Cerebellar cortex (tissue), 1 donor: Measurements from ENCODE around the gene PTPRF.
A peak's percentile ranks its signal among the peaks of the same experiment; 100 is the strongest.
"Not testable (repeated sequence)": the region's sequence is repeated elsewhere in the genome, so short reads cannot be mapped to it uniquely, and the experiment has no call there.

Experiments used
- DNase-seq: peaks from one replicate; pipeline ENCODE4 v3.0.0-alpha.2; 2015; ENCODE audit warnings: low spot score

Gene PTPRF

GRCh38 chr1:43634721-43635120 lies 104.0 kb downstream of the PTPRF start:
- no peak for DNase-seq

- no peak for DNase-seq
These were observed 105.4 kb downstream of the PTPRF start for GRCh38 chr1:43636006-43636641.

GRCh38 chr1:43637267-43637666 lies 106.6 kb downstream of the PTPRF start:
- DNase-seq, result no peak

GRCh38 chr1:43638381-43638780 lies 107.7 kb downstream of the PTPRF start:
- DNase-seq, result not testable (repeated sequence)

DNA sequence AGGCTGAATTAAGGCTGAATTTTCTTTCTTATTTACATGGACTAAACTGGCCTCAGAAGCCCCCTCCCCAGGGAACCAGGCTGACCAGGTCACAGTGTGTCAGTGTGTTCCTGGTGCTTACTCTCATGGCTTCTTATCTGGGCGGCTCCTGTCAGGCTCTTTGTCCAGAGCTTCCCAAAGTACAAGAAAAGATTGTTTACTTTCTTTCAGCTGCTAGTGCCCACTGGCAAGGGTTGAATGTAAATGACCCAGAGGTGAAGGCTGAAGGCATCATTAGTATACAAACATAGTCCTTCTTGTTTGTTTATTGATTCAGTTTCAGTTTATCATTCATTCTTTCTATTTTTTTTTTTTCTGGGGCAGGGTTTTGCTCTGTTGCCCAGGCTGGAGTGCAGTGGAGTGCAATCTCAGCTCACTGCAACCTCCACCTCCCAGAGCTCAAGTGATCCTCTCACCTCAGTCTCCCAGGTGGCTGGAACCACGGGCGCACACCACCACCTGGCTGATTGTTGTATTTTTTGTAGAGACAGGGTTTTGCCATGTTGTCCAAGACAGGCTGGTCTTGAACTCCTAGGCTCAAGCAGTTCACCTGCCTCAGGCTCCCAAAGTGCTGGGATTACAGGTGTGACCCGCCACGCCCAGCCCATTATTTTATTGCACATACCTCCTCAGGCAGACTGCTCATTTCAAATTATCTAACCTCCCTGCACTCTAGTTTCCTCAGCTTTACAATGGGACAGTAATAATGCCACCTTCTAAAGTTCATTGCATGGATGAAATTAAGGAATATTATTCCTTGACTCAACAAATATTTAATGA lies 109.5 kb downstream of the PTPRF start:
- DNase-seq, result no peak

- DNase-seq, result no peak
These were observed 113.9 kb downstream of the PTPRF start for GRCh38 chr1:43644558-43644957.

DNA sequence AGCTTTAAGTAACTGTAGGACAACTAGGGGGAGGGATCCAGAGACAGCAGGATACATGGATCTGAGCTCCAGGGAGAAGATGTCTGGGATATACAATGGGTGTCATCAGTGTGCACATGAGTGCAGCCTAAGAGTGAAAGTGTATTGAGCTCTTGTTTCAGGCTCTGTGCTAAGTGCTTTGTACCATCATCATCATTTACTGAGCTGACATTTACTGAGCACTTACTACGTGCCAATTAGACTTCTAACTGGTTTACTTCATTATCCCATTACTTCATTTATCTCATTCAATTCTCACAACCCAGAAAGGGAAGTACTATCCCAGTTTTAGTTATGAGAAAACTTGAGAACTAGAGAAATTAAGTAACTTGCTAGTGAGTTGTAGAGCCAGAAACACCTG lies 114.8 kb downstream of the PTPRF start:
- no peak for DNase-seq

- not testable (repeated sequence) for DNase-seq
These were observed 116.6 kb downstream of the PTPRF start for GRCh38 chr1:43647331-43647730.

DNA sequence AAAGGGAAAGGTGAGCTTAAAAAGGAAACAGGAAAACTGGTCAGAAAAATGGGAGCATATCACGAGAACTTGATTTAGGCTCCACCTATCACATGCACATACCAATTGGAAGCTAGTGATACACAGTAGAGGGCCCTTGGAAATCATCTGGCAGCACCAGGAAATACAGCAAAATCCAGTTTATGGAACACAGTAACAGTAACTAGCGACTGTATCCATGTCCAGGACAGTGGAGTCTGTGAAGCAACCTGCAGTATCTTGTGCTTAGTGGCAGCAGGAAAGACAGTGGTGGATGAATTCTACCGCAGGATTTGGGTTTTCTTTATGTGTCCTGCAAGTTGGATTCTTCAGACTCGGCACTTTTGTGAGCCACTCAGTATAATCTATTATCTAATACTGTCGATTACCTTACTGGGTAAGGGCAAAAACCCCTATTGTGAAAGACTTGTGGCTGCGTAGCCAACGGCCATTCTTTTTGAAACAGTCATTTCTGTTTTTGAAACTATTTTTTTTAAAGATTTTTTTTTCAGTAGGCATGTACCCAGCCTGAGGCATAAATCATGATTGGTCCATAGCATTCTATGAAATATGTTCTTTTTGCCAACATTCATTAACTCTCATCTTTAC lies 117.7 kb downstream of the PTPRF start:
- DNase-seq, result no peak

DNA sequence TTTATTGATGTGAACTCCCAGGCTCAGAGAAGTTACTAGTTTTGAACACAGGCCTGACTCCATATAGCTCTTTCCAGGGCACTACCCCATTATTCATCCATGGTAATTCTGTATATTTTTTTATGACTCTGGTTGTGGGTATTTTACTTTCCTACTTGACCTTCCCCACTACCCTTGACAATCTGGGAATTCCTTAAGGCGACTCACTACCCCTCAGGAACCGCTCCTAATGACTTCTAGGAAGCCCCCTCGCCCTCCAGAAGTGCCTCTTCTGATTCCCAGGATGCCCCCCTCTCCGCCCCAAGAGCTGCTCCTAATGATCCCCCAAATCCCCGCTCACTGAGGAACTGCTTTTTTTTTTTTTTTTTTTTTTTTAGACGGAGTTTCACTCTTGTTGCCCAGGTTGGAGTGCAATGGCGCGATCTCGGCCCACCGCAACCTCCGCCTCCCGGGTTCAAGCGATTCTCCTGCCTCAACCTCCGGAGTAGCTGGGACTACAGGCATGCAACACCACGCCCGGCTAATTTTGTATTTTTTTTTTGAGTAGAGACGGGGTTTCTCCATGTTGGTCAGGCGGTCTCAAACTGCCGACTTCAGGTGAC lies 118.3 kb downstream of the PTPRF start:
- DNase-seq, result no peak

- DNase-seq, result peak; percentile 99
These were observed 119.8 kb downstream of the PTPRF start for GRCh38 chr1:43650310-43651085.

DNA sequence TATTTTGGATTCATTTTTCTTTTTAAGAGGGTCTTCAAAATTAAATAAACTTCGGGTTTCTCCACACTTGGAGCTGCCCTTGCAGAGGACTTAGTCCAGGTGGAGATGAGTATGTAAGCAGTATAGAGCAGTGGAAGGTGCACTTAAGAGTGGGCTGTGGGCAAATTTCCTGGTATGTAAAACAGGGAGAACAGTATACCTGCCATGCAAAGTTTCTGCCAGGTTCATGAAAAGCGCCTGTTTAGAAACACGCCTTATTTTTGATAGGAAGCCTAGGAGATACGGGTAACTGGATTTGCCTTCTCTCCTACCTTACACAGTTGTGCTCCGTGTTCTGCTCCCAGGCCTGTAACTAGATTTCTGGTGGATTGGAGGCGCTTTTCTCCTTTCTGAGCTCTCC lies 120.5 kb downstream of the PTPRF start:
- peak; percentile 21 for DNase-seq

DNA sequence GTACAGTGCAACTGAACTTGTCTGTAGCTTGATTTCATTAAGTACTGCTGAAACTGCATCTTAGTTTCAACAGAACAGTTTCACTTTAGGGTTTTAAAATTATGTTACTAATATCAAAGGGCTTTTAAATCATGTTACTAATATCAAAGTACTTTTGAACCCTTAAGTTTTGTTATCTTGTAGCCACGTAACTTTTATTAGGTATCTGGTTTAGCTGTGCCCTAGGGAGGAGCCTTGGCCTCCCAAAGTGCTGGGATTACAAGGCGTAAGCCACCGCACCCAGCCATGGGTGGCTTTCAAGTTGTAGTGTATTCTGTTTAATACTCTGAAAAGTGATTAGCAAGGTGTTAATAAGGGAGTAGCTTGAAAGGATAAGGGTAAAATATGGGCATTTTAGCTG lies 121.2 kb downstream of the PTPRF start:
- no peak for DNase-seq

DNA sequence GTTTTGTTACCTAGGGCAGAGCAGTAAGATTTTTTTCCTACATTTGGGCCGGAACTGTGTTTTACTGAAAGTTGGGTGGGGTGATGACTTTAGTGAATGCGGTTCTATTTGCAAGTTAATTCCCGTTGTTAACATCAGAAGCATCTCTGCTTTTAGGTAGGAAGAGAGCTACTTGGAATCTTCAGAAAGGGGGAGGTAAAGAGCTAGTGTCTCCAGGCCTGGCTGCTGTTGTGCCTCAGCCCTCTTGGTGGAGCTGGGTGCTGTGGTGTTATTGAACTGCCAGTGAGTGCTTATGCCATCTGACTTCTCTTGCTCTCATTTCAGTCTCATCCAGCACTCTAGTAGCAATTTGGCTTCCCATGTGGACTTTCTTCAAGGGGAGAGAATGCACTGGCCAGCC lies 122.7 kb downstream of the PTPRF start:
- DNase-seq, result peak; percentile 57

- DNase-seq, result no peak
These were observed 123.2 kb downstream of the PTPRF start for GRCh38 chr1:43653893-43654292.

GRCh38 chr1:43655953-43656352 lies 125.3 kb downstream of the PTPRF start:
- DNase-seq, result no peak

- DNase-seq, result no peak
These were observed 128.8 kb downstream of the PTPRF start for GRCh38 chr1:43659212-43660166.

- no peak for DNase-seq
These were observed 129.7 kb downstream of the PTPRF start for GRCh38 chr1:43660355-43660754.

DNA sequence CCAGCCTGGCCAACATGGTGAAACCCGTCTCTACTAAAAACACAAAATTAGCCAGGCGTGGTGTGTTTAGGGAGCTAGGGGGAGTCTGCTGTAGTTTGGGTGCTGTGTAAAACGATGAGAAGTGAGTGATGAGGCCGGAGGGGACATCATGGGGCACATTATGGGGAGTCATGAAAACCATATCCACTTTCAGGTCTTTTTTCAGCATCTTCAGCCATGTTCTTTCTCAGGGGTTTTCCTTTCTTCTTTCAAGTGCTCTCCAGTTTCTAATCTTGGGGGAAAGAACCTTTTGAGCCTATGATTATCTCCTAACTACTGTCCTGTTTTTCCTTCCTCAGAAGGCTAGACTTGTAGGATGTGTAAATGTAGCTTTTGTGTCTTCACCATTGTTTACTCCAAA lies 133.7 kb downstream of the PTPRF start:
- no peak for DNase-seq

- no peak for DNase-seq
These were observed 135.9 kb downstream of the PTPRF start for GRCh38 chr1:43666608-43667007.

DNA sequence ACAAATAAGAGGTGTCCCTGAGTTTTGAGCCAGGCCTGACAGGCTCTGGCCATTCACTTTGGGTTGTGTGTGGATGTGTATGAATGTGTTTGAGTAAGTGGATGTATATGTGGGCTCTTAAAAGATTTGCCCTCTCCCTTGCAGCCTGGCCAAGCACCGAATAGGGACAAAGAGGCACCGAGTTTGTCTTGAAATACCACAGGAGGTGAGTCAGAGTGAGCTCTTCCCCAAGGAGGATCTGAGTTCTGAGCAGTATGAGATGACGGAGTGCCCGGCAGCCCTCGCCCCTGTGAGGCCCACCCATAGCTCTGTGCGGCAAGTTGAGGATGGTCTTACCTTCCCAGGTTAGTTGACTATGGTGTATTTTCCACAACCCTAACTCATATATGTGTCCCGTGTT lies 138.3 kb downstream of the PTPRF start:
- no peak for DNase-seq
